IMR-90 (cell line): Measurements from ENCODE around the gene TMEM53.

ENCODE experiments used
- BHLHE40 ChIP-seq: fragments of 150-350 bp; IDR thresholded peaks from 2 replicates; pipeline ENCODE4 v1.6.1; 2016; ENCODE audit warnings: mild to moderate bottlenecking, low read depth, low read length
- MAZ ChIP-seq: IDR thresholded peaks from 2 replicates; pipeline ENCODE4 v1.6.1; 2012; ENCODE audit warnings: low read depth, mild to moderate bottlenecking, low read length, improper control_type of control experiment, moderate library complexity, borderline replicate concordance
- POLR2A ChIP-seq: IDR thresholded peaks from 2 replicates; pipeline ENCODE4 v1.6.1; 2012; ENCODE audit warnings: mild to moderate bottlenecking, low read depth, low read length
- RFX5 ChIP-seq: IDR thresholded peaks from 2 replicates; pipeline ENCODE4 v1.8.0; 2012; ENCODE audit warnings: low read depth, mild to moderate bottlenecking, low read length, moderate library complexity
- USF2 ChIP-seq: fragments of 150-350 bp; IDR thresholded peaks from 2 replicates; pipeline ENCODE4 v1.6.1; 2017; ENCODE audit warnings: mild to moderate bottlenecking, antibody characterized with exemption, low read length, low read depth
- TF ChIP-seq, protein P1 (sequence below): conservative IDR thresholded peaks from 2 replicates; pipeline ENCODE4 v1.5.1; 2012; ENCODE audit warnings: mild to moderate bottlenecking, low read depth, low read length, improper control_type of control experiment

DNA sequence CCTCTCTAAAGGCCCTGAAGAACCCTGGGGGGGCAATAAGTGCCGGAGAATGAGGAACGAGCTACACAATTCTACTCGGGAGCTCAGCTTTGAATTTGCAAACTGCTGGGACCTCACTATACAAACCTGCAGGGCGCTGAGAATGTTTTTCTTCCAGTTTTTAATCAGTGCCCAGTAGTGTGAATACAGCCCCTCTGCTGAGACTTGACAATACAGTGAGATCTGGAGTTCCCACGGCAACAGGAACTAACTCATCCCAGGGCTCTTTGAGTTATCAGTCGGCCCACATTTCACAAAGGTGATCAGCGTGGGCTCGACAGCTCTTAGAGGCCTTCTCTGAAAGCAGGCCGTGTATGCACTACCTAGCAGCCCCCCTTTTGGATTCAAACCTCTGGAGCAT, 41.7 kb downstream of the TMEM53 start:
- TF ChIP-seq POLR2A (no peak), USF2 (no peak), BHLHE40 (no peak), MAZ (no peak), RFX5 (no peak)
- TF ChIP-seq, protein P1, sequence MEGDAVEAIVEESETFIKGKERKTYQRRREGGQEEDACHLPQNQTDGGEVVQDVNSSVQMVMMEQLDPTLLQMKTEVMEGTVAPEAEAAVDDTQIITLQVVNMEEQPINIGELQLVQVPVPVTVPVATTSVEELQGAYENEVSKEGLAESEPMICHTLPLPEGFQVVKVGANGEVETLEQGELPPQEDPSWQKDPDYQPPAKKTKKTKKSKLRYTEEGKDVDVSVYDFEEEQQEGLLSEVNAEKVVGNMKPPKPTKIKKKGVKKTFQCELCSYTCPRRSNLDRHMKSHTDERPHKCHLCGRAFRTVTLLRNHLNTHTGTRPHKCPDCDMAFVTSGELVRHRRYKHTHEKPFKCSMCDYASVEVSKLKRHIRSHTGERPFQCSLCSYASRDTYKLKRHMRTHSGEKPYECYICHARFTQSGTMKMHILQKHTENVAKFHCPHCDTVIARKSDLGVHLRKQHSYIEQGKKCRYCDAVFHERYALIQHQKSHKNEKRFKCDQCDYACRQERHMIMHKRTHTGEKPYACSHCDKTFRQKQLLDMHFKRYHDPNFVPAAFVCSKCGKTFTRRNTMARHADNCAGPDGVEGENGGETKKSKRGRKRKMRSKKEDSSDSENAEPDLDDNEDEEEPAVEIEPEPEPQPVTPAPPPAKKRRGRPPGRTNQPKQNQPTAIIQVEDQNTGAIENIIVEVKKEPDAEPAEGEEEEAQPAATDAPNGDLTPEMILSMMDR: no peak
